ENCODE results near the gene PHF2.

Gene PHF2

DNA sequence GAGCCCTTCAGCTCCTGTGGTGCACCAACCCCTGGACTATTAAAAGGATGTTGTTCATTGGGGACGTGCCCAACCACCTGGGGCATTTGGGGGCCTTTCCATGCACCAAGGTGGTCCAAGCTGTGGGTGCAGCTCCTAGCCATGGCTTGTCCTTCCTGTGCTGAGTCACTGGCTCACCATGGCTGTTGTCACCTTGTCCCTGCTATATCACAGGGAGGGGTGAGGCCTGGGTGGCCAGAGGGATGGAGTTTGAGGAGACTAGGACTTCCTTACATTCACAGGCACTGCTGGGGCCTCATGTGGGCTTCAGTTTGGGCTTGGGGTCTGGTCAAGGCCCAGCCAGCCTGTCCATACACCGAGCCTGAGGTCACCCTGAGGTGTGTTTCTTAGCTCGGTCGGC is 45.5 kb downstream of the PHF2 start:
- no peak overlapping the region for H3K4me3 ChIP-seq (ENCODE audit: low read depth, low read length)
- no peak for TF ChIP-seq CTCF (IDR thresholded peaks at IDR 0.05; ENCODE audit: insufficient read depth, low read depth, low read length, missing control alignments)
- no peak for DNase-seq (ENCODE audit: low read depth)

DNA sequence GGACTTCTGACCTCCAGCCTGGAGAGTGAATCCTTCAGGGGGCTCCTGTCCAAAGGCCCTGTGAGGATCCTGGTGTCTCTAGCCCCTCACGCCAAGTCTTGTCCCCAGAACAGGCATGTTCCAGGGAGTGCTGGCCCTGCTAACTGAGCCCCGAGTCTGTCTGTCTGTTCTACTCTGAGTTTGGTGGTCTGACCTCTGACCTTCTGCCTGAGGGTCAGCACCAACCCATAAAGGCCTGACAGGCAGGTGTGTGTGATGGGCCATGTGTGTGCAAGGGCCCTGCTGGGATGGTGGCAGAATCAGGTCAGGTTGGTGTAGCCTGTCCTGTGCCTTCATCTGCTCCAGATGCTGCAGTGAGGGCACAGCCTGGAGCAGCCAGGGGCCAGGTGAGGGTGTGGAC is 46.3 kb downstream of the PHF2 start:
- no peak for DNase-seq (ENCODE audit: low read depth)
- no peak overlapping the region for H3K4me3 ChIP-seq (ENCODE audit: low read depth, low read length)
- TF ChIP-seq CTCF (IDR thresholded peaks at IDR 0.05; ENCODE audit: insufficient read depth, low read depth, low read length, missing control alignments), result no peak

- DNase-seq (ENCODE audit: low read depth), result no peak
- no peak for TF ChIP-seq CTCF (IDR thresholded peaks at IDR 0.05; ENCODE audit: insufficient read depth, low read depth, low read length, missing control alignments)
- H3K4me3 ChIP-seq (ENCODE audit: low read depth, low read length), result no peak overlapping the region
These were observed 47.4 kb downstream of the PHF2 start for GRCh38 chr9:93623753-93624152.

- DNase-seq (ENCODE audit: low read depth), result no peak
- no peak for TF ChIP-seq CTCF (IDR thresholded peaks at IDR 0.05; ENCODE audit: insufficient read depth, low read depth, low read length, missing control alignments)
- no peak overlapping the region for H3K4me3 ChIP-seq (ENCODE audit: low read depth, low read length)
These were observed 48.0 kb downstream of the PHF2 start for GRCh38 chr9:93624431-93624834.

GRCh38 chr9:93624977-93625376 is 48.6 kb downstream of the PHF2 start:
- no peak overlapping the region for H3K4me3 ChIP-seq (ENCODE audit: low read depth, low read length)
- TF ChIP-seq CTCF (IDR thresholded peaks at IDR 0.05; ENCODE audit: insufficient read depth, low read depth, low read length, missing control alignments), result no peak
- DNase-seq (ENCODE audit: low read depth), result no peak

GRCh38 chr9:93629920-93630319 is 53.5 kb downstream of the PHF2 start:
- DNase-seq (ENCODE audit: low read depth), result no peak
- no peak for TF ChIP-seq CTCF (IDR thresholded peaks at IDR 0.05; ENCODE audit: insufficient read depth, low read depth, low read length, missing control alignments)

DNA sequence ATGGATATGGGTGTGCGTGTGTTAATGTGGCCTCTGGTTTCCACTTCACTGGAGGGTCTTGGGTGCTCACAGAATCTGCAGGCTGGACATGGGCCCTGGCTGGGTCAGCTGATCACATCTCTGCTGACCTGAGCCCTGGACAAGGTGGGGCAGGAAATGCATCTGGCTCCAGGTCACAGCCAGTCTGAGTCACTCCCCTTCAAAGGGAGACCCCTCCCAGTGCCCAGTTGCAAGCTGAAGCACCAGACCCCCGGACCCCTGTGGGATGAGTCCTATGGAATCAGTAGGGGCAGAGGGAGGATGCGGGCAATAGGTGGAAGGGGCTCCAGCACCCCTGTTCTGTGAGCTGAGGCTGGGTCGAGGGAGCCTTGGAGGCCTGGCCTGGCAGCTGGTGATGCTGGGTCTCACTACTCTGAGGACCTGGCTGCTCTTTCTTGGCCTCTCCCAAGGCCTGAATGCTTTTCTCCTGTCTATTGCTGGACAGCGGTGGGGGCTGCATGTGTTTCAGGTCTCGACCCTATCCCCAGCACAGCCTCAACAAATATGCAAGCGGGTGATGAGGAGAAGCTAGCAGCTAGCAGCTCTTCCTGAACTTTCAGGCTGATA is 54.5 kb downstream of the PHF2 start:
- no peak for DNase-seq (ENCODE audit: low read depth)
- H3K4me3 ChIP-seq (ENCODE audit: low read depth, low read length), result no peak overlapping the region
- no peak for TF ChIP-seq CTCF (IDR thresholded peaks at IDR 0.05; ENCODE audit: insufficient read depth, low read depth, low read length, missing control alignments)

More at GRCh38 chr9:93629920-93630319, 53.5 kb downstream of the PHF2 start:
- no peak overlapping the region for H3K4me3 ChIP-seq (ENCODE audit: low read depth, low read length)
